PC-9 (cell line): ENCODE results near the gene LHX4.

Source experiments
- CTCF ChIP-seq: fragments of 200-600 bp; sonication (generic); conservative IDR thresholded peaks from 2 replicates; pipeline ENCODE4 v1.6.1; 2017; ENCODE audit warnings: mixed run types, antibody characterized with exemption, mild to moderate bottlenecking, moderate library complexity
- EZH2 ChIP-seq: fragments of 200-600 bp; sonication (generic); IDR thresholded peaks from 2 replicates; pipeline ENCODE4 v1.8.0; 2017; ENCODE audit warnings: antibody characterized with exemption, low read depth

DNA sequence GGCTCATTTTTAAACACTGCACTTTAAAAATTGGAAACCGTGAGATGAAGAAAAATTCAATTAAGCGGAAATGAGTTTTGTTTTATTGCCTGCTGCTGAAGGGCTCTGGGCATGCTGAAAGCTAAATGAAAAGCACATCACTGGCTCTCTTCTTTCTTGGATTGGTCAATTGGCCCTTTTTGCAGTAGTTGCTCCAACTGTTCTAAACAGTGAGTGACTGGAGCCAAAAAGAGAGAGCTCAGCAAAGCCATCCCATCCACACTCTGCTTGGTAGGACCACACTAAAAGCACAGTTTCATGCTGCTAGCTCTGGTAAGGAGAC is 48.1 kb downstream of the LHX4 start:
- TF ChIP-seq CTCF, result no peak
- TF ChIP-seq EZH2, result no peak
